ENCODE measurements around the gene CCP110. TPM values are rescaled to one million over a fixed set of nuclear protein-coding genes. Genes with fewer than 3 reads are reported as not detected.

CCP110 gene
- total and polyA plus RNA-seq, 2 experiments from 2014 or later = 4.3 to 9.2 TPM

GRCh38 chr16:19560078-19560477 is 36.3 kb downstream of the CCP110 start:
- Histone ChIP-seq H2AFZ (no peak overlapping the region), H3K27me3 (no peaks in the 10 kb centered on the region), H3K4me2 (no peak overlapping the region), H3K27ac (no peak overlapping the region), H3K9me2 (replicated peaks; ENCODE audit: insufficient read depth) (no peaks in the 10 kb centered on the region), H3K4me1 (ENCODE audit: insufficient read depth) (no peaks in the 10 kb centered on the region), H3K9me3 (ENCODE audit: low read depth) (no peaks in the 10 kb centered on the region), H3K4me3 (no peak overlapping the region), H3K36me3 (replicated peaks; ENCODE audit: insufficient read depth, low read depth) (no peaks in the 10 kb centered on the region), H3K79me2 (peaks cover 44% of the 10 kb centered on the region), H4K20me1 (ENCODE audit: insufficient read depth, poor library complexity, severe bottlenecking) (no peaks in the 10 kb centered on the region)
- WGBS (ENCODE audit: low lambda C conversion rate, missing lambda C conversion rate) = 97% methylated on average over 4 of the region's 4 CpGs
- DNase-seq (ENCODE audit: low spot score) = no peak
- TF ChIP-seq CTCF (IDR thresholded peaks at IDR 0.05; ENCODE audit: poor library complexity) = no peak
- no peak for TF ChIP-seq EZH2 (IDR thresholded peaks at IDR 0.05; ENCODE audit: borderline replicate concordance)
- no peak for TF ChIP-seq EZH2phosphoT487 (IDR thresholded peaks at IDR 0.05; ENCODE audit: low read depth, severe bottlenecking, unreplicated experiment)

- H3K36me3 ChIP-seq (replicated peaks; ENCODE audit: insufficient read depth, low read depth) = no peaks in the 10 kb centered on the region
These were observed 39.6 kb downstream of the CCP110 start for GRCh38 chr16:19563377-19563776.

GRCh38 chr16:19566362-19566761 is 42.6 kb downstream of the CCP110 start:
- peaks cover 13% of the 10 kb centered on the region for H3K79me2 ChIP-seq
- WGBS (ENCODE audit: low lambda C conversion rate, missing lambda C conversion rate) = 100% methylated on average over 3 of the region's 3 CpGs
- H3K4me3 ChIP-seq = no peak overlapping the region
- no peaks in the 10 kb centered on the region for H3K9me2 ChIP-seq (replicated peaks; ENCODE audit: insufficient read depth)
- DNase-seq (ENCODE audit: low spot score) = no peak
- H3K4me1 ChIP-seq (ENCODE audit: insufficient read depth) = no peaks in the 10 kb centered on the region
- no peak overlapping the region for H3K4me2 ChIP-seq
- TF ChIP-seq CTCF (IDR thresholded peaks at IDR 0.05; ENCODE audit: poor library complexity) (no peak), EZH2 (IDR thresholded peaks at IDR 0.05; ENCODE audit: borderline replicate concordance) (no peak), EZH2phosphoT487 (IDR thresholded peaks at IDR 0.05; ENCODE audit: low read depth, severe bottlenecking, unreplicated experiment) (no peak)
- H3K9me3 ChIP-seq (ENCODE audit: low read depth) = no peaks in the 10 kb centered on the region
- no peak overlapping the region for H2AFZ ChIP-seq
- H3K36me3 ChIP-seq (replicated peaks; ENCODE audit: insufficient read depth, low read depth) = no peaks in the 10 kb centered on the region
- H3K27ac ChIP-seq = no peak overlapping the region
- H3K27me3 ChIP-seq = no peaks in the 10 kb centered on the region
- no peaks in the 10 kb centered on the region for H4K20me1 ChIP-seq (ENCODE audit: insufficient read depth, poor library complexity, severe bottlenecking)

More at GRCh38 chr16:19563377-19563776, 39.6 kb downstream of the CCP110 start:
- 98% methylated on average over 4 of the region's 4 CpGs for WGBS (ENCODE audit: low lambda C conversion rate, missing lambda C conversion rate)
- Histone ChIP-seq H4K20me1 (ENCODE audit: insufficient read depth, poor library complexity, severe bottlenecking) (no peaks in the 10 kb centered on the region), H2AFZ (no peak overlapping the region), H3K27me3 (no peaks in the 10 kb centered on the region), H3K4me2 (no peak overlapping the region), H3K4me1 (ENCODE audit: insufficient read depth) (no peaks in the 10 kb centered on the region), H3K27ac (no peak overlapping the region), H3K79me2 (peaks cover 30% of the 10 kb centered on the region), H3K4me3 (no peak overlapping the region), H3K9me3 (ENCODE audit: low read depth) (no peaks in the 10 kb centered on the region), H3K9me2 (replicated peaks; ENCODE audit: insufficient read depth) (no peaks in the 10 kb centered on the region)
- DNase-seq (ENCODE audit: low spot score) = no peak
- TF ChIP-seq EZH2 (IDR thresholded peaks at IDR 0.05; ENCODE audit: borderline replicate concordance) = no peak
- no peak for TF ChIP-seq EZH2phosphoT487 (IDR thresholded peaks at IDR 0.05; ENCODE audit: low read depth, severe bottlenecking, unreplicated experiment)
- TF ChIP-seq CTCF (IDR thresholded peaks at IDR 0.05; ENCODE audit: poor library complexity) = no peak

- H3K79me2 ChIP-seq = peaks cover 9% of the 10 kb centered on the region
- 97% methylated on average over 8 of the region's 8 CpGs for WGBS (ENCODE audit: low lambda C conversion rate, missing lambda C conversion rate)
- no peaks in the 10 kb centered on the region for H4K20me1 ChIP-seq (ENCODE audit: insufficient read depth, poor library complexity, severe bottlenecking)
- no peak overlapping the region for H2AFZ ChIP-seq
- no peaks in the 10 kb centered on the region for H3K9me2 ChIP-seq (replicated peaks; ENCODE audit: insufficient read depth)
- H3K36me3 ChIP-seq (replicated peaks; ENCODE audit: insufficient read depth, low read depth) = no peaks in the 10 kb centered on the region
- H3K27me3 ChIP-seq = no peaks in the 10 kb centered on the region
- H3K4me3 ChIP-seq = no peak overlapping the region
- no peaks in the 10 kb centered on the region for H3K9me3 ChIP-seq (ENCODE audit: low read depth)
- H3K4me2 ChIP-seq = no peak overlapping the region
- TF ChIP-seq CTCF (IDR thresholded peaks at IDR 0.05; ENCODE audit: poor library complexity) (no peak), EZH2phosphoT487 (IDR thresholded peaks at IDR 0.05; ENCODE audit: low read depth, severe bottlenecking, unreplicated experiment) (no peak), EZH2 (IDR thresholded peaks at IDR 0.05; ENCODE audit: borderline replicate concordance) (no peak)
- H3K27ac ChIP-seq = no peak overlapping the region
- no peak for DNase-seq (ENCODE audit: low spot score)
- no peaks in the 10 kb centered on the region for H3K4me1 ChIP-seq (ENCODE audit: insufficient read depth)
These were observed 43.8 kb downstream of the CCP110 start for GRCh38 chr16:19567560-19567959.
